K562 (cell line): Measurements from ENCODE around the gene PSMD1. TPM values are rescaled to one million over a fixed set of nuclear protein-coding genes. Genes with fewer than 3 reads are reported as not detected.
A peak's percentile ranks its signal among the peaks of the same experiment; 100 is the strongest.

Experiments
- ATAC-seq: fragments of 200-7000 bp; cut with Tn5 transposase; 3 replicates; pipeline ENCODE4 v1.9.1; 2020; ENCODE audit warnings: moderate library complexity
- BruUV-seq: library from RNA; stranded (reverse); fragments of 400-500 nt; replicated peaks from 2 replicates; lab custom pipeline; 2021; lab: Mats Ljungman, UMichigan
- CTCF ChIA-PET: fragments of 300-600 bp; formaldehyde crosslinking; extraction: SDS; loops from one replicate; lab custom pipeline; 2021; ENCODE audit warnings: low intra/inter-chr PET ratio; lab: Yijun Ruan, JAX
- POLR2A ChIA-PET: fragments of 300-600, 350-650 bp; sonication (Branson Sonifier 250); formaldehyde crosslinking; extraction: SDS; loops from one replicate; lab custom pipeline; 2021; ENCODE audit warnings: antibody characterized with exemption, inconsistent platforms; lab: Yijun Ruan, JAX
- DNase-seq, 4 experiments: peaks; one replicate each; pipeline versions ENCODE4 v3.0.0 to v3.0.0-alpha.2; 2011 to 2018; ENCODE audit warnings: low spot score in 3 of 4, mixed read lengths in 3 of 4; ENCODE audit errors: extremely low read depth in 1 of 4
- FAIRE-seq: peaks from 2 replicates; lab custom pipeline; 2011; peaks lifted over from hg19 to GRCh38; lab: Jason Lieb, UNC
- H2AFZ ChIP-seq: 2 replicates; pipeline ENCODE4 v1.6.0; 2011; ENCODE audit warnings: low read depth, low read length, control low read depth, inconsistent platforms
- H3K27ac ChIP-seq: fragments of 200-600 bp; 3 replicates; pipeline ENCODE4 v1.8.0; 2011; ENCODE audit warnings: low read depth, mild to moderate bottlenecking, control low read depth, inconsistent platforms, low read length, moderate library complexity, mixed read lengths; ENCODE audit errors: extremely low read depth
- H3K27me3 ChIP-seq, 2 experiments: fragments of 300-600 bp in 1 of 2; 2 replicates in 1 of 2; 3 replicates in 1 of 2; pipeline versions ENCODE4 v1.6.0 to v1.8.0; 2011; ENCODE audit warnings: inconsistent platforms in 2 of 2, low read length in 2 of 2, mild to moderate bottlenecking in 1 of 2, mixed read lengths in 1 of 2, moderate library complexity in 1 of 2; ENCODE audit not compliant: control insufficient read depth in 2 of 2, insufficient read depth in 2 of 2
- H3K36me3 ChIP-seq: fragments of 300-600 bp; 3 replicates; pipeline ENCODE4 v1.8.0; 2011; ENCODE audit warnings: mild to moderate bottlenecking, low read length, inconsistent platforms; ENCODE audit not compliant: control insufficient read depth, insufficient read depth
- H3K4me1 ChIP-seq, 2 experiments: fragments of 200-600 bp in 1 of 2; replicated peaks in 1 of 2; 2 replicates in 1 of 2; 3 replicates in 1 of 2; pipeline versions ENCODE4 v1.5.1 to v1.8.0; 2011; ENCODE audit warnings: inconsistent platforms in 2 of 2, low read length in 2 of 2, mild to moderate bottlenecking in 1 of 2, mixed read lengths in 1 of 2, moderate library complexity in 1 of 2; ENCODE audit not compliant: control insufficient read depth in 2 of 2, insufficient read depth in 2 of 2
- H3K4me2 ChIP-seq: 2 replicates; pipeline ENCODE4 v1.6.1; 2011; ENCODE audit warnings: low read length, control low read depth, inconsistent platforms, mixed read lengths; ENCODE audit not compliant: insufficient read depth
- H3K4me3 ChIP-seq: fragments of 200-600 bp; sonication (generic), shearing (Covaris generic); 2 replicates; pipeline ENCODE4 v1.5.1; 2016; ENCODE audit warnings: control low read depth, inconsistent platforms
- H3K79me2 ChIP-seq: fragments of 200-600 bp; 3 replicates; pipeline ENCODE4 v1.8.0; 2011; ENCODE audit warnings: low read length, inconsistent platforms; ENCODE audit not compliant: control insufficient read depth, insufficient read depth
- H3K9ac ChIP-seq, 2 experiments: 2 replicates each; pipeline versions ENCODE4 v1.6.0 to v1.6.1; 2011; ENCODE audit warnings: low read depth in 2 of 2, low read length in 2 of 2, control low read depth in 1 of 2, inconsistent platforms in 1 of 2, mild to moderate bottlenecking in 1 of 2, mixed read lengths in 1 of 2; ENCODE audit not compliant: insufficient read depth in 1 of 2
- H3K9me1 ChIP-seq: one replicate; pipeline ENCODE4 v1.6.0; 2011; ENCODE audit warnings: inconsistent platforms, mild to moderate bottlenecking, low read length, moderate library complexity; ENCODE audit not compliant: control insufficient read depth, insufficient read depth
- H3K9me3 ChIP-seq: replicated peaks from 2 replicates; pipeline ENCODE4 v1.5.1; 2011; ENCODE audit warnings: low read depth, low read length, inconsistent platforms; ENCODE audit not compliant: control insufficient read depth, insufficient read depth
- H4K20me1 ChIP-seq: replicated peaks from 2 replicates; pipeline ENCODE4 v1.6.1; 2011; ENCODE audit warnings: low read length, inconsistent platforms, mixed read lengths; ENCODE audit not compliant: control insufficient read depth, insufficient read depth
- ARID1B ChIP-seq: fragments of 450-650 bp; IDR thresholded peaks from 2 replicates; pipeline ENCODE4 v1.6.1; 2016; ENCODE audit warnings: antibody characterized with exemption, mild to moderate bottlenecking, inconsistent platforms
- BCOR ChIP-seq: fragments of 450-650 bp; IDR thresholded peaks from 2 replicates; pipeline ENCODE4 v1.6.1; 2016
- CAMTA2 ChIP-seq: fragments of 250-450 bp; sonication (Bioruptor Pico); conservative IDR thresholded peaks from 2 replicates; pipeline ENCODE4 v1.5.1; 2022
- HEY1 ChIP-seq: fragments of 250-450 bp; sonication (Bioruptor Pico); IDR thresholded peaks from 2 replicates; pipeline ENCODE4 v1.5.0; 2020; ENCODE audit warnings: mild to moderate bottlenecking, moderate library complexity, borderline replicate concordance
- KLF1 ChIP-seq: fragments of 450-650 bp; IDR thresholded peaks from 2 replicates; pipeline ENCODE4 v1.6.1; 2016; ENCODE audit warnings: missing genetic modification characterization, missing compliant biosample characterization
- MAFF ChIP-seq: IDR thresholded peaks from 2 replicates; pipeline ENCODE4 v1.6.1; 2012; ENCODE audit warnings: low read length, improper control_type of control experiment
- MAFG ChIP-seq: fragments of 450-650 bp; conservative IDR thresholded peaks from 2 replicates; pipeline ENCODE4 v1.6.1; 2016; ENCODE audit warnings: missing genetic modification characterization, missing compliant biosample characterization
- SMARCA4 ChIP-seq: fragments of 450-650 bp; IDR thresholded peaks from 2 replicates; pipeline ENCODE4 v1.6.1; 2016
- SP2 ChIP-seq: IDR thresholded peaks from 2 replicates; pipeline ENCODE4 v1.6.1; 2011; ENCODE audit warnings: mild to moderate bottlenecking, low read depth, low read length, moderate library complexity; ENCODE audit not compliant: poor library complexity, severe bottlenecking; ENCODE audit errors: extremely low read depth
- STAT5A ChIP-seq: IDR thresholded peaks from 2 replicates; pipeline ENCODE4 v1.6.1; 2012; ENCODE audit warnings: low read length, inconsistent platforms, borderline replicate concordance
- TEAD1 ChIP-seq, 2 experiments: fragments of 450-650 bp in 1 of 2; sonication (generic) in 1 of 2; formaldehyde crosslinking; IDR thresholded peaks; 2 replicates each; pipeline versions ENCODE4 v1.4.0 to v1.8.0; 2020 to 2022; ENCODE audit warnings: mild to moderate bottlenecking in 2 of 2, missing genetic modification reagents in 1 of 2
- WGBS: fragments of 100-300 bp; shearing (Covaris generic); methylation state at CpG from one replicate; pipeline ENCODE4 v1.1.6; 2016; ENCODE audit warnings: low coverage, mixed read lengths; ENCODE audit not compliant: insufficient coverage; ENCODE audit errors: missing lambda C conversion rate; 5-methylcytosine and 5-hydroxymethylcytosine counted together
- in situ Hi-C: fragments of 300-500 bp; cut with MboI; formaldehyde crosslinking; loops from 4 replicates; pipeline ENCODE4 v1.15.0; 2018; ENCODE audit warnings: inconsistent platforms, mixed read lengths
- intact Hi-C: fragments of 100-400 bp; cut with micrococcal nuclease; formaldehyde crosslinking; loops from 2 replicates; pipeline ENCODE4 v1.14.2; 2022
- polyA plus RNA-seq, 8 experiments: library from polyadenylated mRNA; depleted of rRNA in 4 of 8; stranded (reverse) in 5 of 8; unstranded in 3 of 8; fragments of >200 nt; fragmentation: Nextera tagmentation in 2 of 8; fragmentation: Illumina TruSeq in 1 of 8; extraction: Ambion mirVana in 2 of 8; extraction: Trizol in 1 of 8; gene quantifications; 2 replicates each; pipeline versions ENCODE4 v1.2.1 to v1.2.3, GENCODE V29; 2011 to 2014; ENCODE audit warnings: inconsistent platforms in 1 of 8, missing spikeins in 1 of 8
- total RNA-seq, 7 experiments: library from RNA; depleted of rRNA in 6 of 7; stranded (reverse); fragments of >200 nt in 6 of 7; fragmentation: Illumina TruSeq in 2 of 7; extraction: Trizol in 2 of 7; gene quantifications; 2 replicates each; pipeline versions ENCODE4 v1.2.1 to v1.2.3, GENCODE V29; 2011 to 2021; ENCODE audit warnings: low replicate concordance in 1 of 7

Gene PSMD1
- total and polyA plus RNA-seq, 9 of the 15 experiments (the other 6 are each of a cell fraction or from before 2014, with no cell fraction given) = 100 to 257 (median 147) TPM

- no peak overlapping the region for H2AFZ ChIP-seq
- in situ Hi-C loops (no loop called here), intact Hi-C loops (no loop called here)
- H3K9me1 ChIP-seq = no peaks in the 10 kb centered on the region
- DNase-seq (no peak), ATAC-seq (no peak), FAIRE-seq (no peak)
- no peak for TF ChIP-seq BCOR
- no peak for TF ChIP-seq HEY1
- no peak for TF ChIP-seq TEAD1 (CRISPR knock-in tag; IDR thresholded peaks at IDR 0.05)
- TF ChIP-seq ARID1B = no peak
- TF ChIP-seq STAT5A = no peak
- H3K4me1 ChIP-seq = no peaks in the 10 kb centered on the region
- no peaks in the 10 kb centered on the region for H4K20me1 ChIP-seq
- ChIA-PET POLR2A (no interaction called here), CTCF (no interaction called here)
- no peak overlapping the region for H3K27ac ChIP-seq
- H3K9ac ChIP-seq = no peak overlapping the region
- H3K4me2 ChIP-seq = no peak overlapping the region
- H3K9me3 ChIP-seq = no peaks in the 10 kb centered on the region
- H3K79me2 ChIP-seq = peaks cover 8% of the 10 kb centered on the region; the same call in 2 of the 3 replicates
- no peaks in the 10 kb centered on the region for H3K36me3 ChIP-seq
- no peaks in the 10 kb centered on the region for H3K27me3 ChIP-seq
- no peak overlapping the region for H3K4me3 ChIP-seq
- no TSS peak for BruUV-seq
Measured at GRCh38 chr2:231128541-231128940, 71.9 kb downstream of the PSMD1 start.

GRCh38 chr2:231129216-231129615, 72.5 kb downstream of the PSMD1 start:
- no peak for ATAC-seq

More at GRCh38 chr2:231129216-231129615, 72.5 kb downstream of the PSMD1 start:
- FAIRE-seq = no peak
- no peak for DNase-seq
- Histone ChIP-seq H3K27me3 (no peaks in the 10 kb centered on the region), H3K4me1 (no peaks in the 10 kb centered on the region), H3K27ac (no peak overlapping the region), H3K36me3 (no peaks in the 10 kb centered on the region), H3K79me2 (peaks cover 8% of the 10 kb centered on the region; the same call in 2 of the 3 replicates), H3K4me2 (no peak overlapping the region), H3K4me3 (no peak overlapping the region), H3K9me1 (no peaks in the 10 kb centered on the region), H3K9ac (no peak overlapping the region), H2AFZ (no peak overlapping the region), H4K20me1 (no peaks in the 10 kb centered on the region), H3K9me3 (no peaks in the 10 kb centered on the region)
- intact Hi-C loops = no loop called here
- WGBS = 100% methylated on average over 1 of the region's 1 CpG
- TF ChIP-seq MAFG (tag) (0 out of 2 replicates have a peak, but pooled peaks have one; percentile 10), MAFF (0 out of 2 replicates have a peak, but pooled peaks have one; percentile 8), CAMTA2 (no peak), KLF1 (tag) (no peak), SMARCA4 (no peak), SP2 (no peak)
- ChIA-PET POLR2A (no interaction called here), CTCF (no interaction called here)
- no TSS peak for BruUV-seq
- in situ Hi-C loops = no loop called here
